Motor neuron (in vitro differentiated cells): Measurements from ENCODE around the gene DCDC2B. TPM values are rescaled to one million over a fixed set of nuclear protein-coding genes. Genes with fewer than 3 reads are reported as not detected.

ENCODE experiments used
- ATAC-seq, 8 experiments: fragments of 200-7000 bp; cut with Tn5 transposase; replicated peaks in 6 of 8; 2 replicates each; pipeline ENCODE4 v1.8.0; 2021; ENCODE audit warnings: mild to moderate bottlenecking in 8 of 8, moderate library complexity in 8 of 8
- H3K27ac ChIP-seq, 2 donors: fragments of 250-450 bp; sonication (Bioruptor Pico); 2 replicates each; pipeline ENCODE4 v1.9.0; 2021; ENCODE audit warnings: antibody characterized with exemption in 2 of 2, mild to moderate bottlenecking in 2 of 2, moderate library complexity in 1 of 2
- H3K4me1 ChIP-seq, 2 donors: fragments of 250-450 bp; sonication (Bioruptor Pico); replicated peaks in 1 of 2; 2 replicates each; pipeline ENCODE4 v1.6.1; 2021; ENCODE audit warnings: antibody characterized with exemption in 2 of 2, mild to moderate bottlenecking in 2 of 2, moderate library complexity in 1 of 2
- H3K4me3 ChIP-seq, 5 donors: fragments of 250-450 bp; sonication (Bioruptor Pico); 2 replicates each; pipeline ENCODE4 v1.9.0; 2021; ENCODE audit warnings: antibody characterized with exemption in 5 of 5, mild to moderate bottlenecking in 5 of 5, moderate library complexity in 4 of 5
- WGBS, 10 experiments: fragments of 450-650 bp; shearing (Covaris generic); methylation state at CpG; one replicate each; pipeline ENCODE4 v1.0.0; 2022; 5-methylcytosine and 5-hydroxymethylcytosine counted together
- in situ Hi-C, 9 experiments: fragments of 400-800 bp; cut with MboI; loops; one replicate each; pipeline ENCODE4 v1.15.0; 2021; ENCODE audit warnings: low sequenced_read_pairs in 9 of 9, low pct_unique_long_range_greater_than_20kb in 2 of 9; ENCODE audit not compliant: unreplicated experiment in 9 of 9
- total RNA-seq, 8 experiments: library from RNA; unstranded; fragments of 300-600 nt; gene quantifications; 2 replicates each; pipeline versions ENCODE4 v1.2.3 to v1.2.4, GENCODE V29; 2022

The DCDC2B gene
- total RNA-seq, 8 experiments from 2014 or later = 0.25 to 3.7 (median 0.98) TPM

GRCh38 chr1:32240140-32240951 lies 31.5 kb downstream of the DCDC2B start:
- peaks cover 10 to 22% of the 10 kb centered on the region in 2 donors for H3K4me1 ChIP-seq
- 0 to 18% (median 6%) methylated on average over 4 to 14 of the region's 62 CpGs; no CpG with 5 or more reads in 5 of the 10 experiments for WGBS, 10 experiments
- in situ Hi-C loops = no loop called here
- H3K4me3 ChIP-seq = peak overlapping the region; percentile 15 to 41 (median 35)
- peak; percentile 42 to 78 (median 56) for ATAC-seq
- peak overlapping the region in 1 of 2 donors; percentile 28 for H3K27ac ChIP-seq

GRCh38 chr1:32241001-32241763 lies 32.3 kb downstream of the DCDC2B start:
- Histone ChIP-seq H3K4me1 (peaks cover 10 to 22% of the 10 kb centered on the region in 2 donors), H3K4me3 (peak overlapping the region; percentile 15 to 41 (median 35)), H3K27ac (peak overlapping the region in 1 of 2 donors; percentile 28)
- in situ Hi-C loops = no loop called here
- 0 to 13% (median 1%) methylated on average over 3 to 19 of the region's 55 CpGs; no CpG with 5 or more reads in 4 of the 10 experiments for WGBS, 10 experiments
- ATAC-seq = peak; percentile 42 to 84 (median 76)

GRCh38 chr1:32242341-32242851 lies 33.5 kb downstream of the DCDC2B start:
- WGBS, 10 experiments = 20 to 100% (median 47%) methylated on average over 1 to 7 of the region's 7 CpGs; no CpG with 5 or more reads in 1 of the 10 experiments
- H3K4me1 ChIP-seq = peaks cover 10 to 22% of the 10 kb centered on the region in 2 donors
- ATAC-seq = no peak
- in situ Hi-C loops = no loop called here
- H3K27ac ChIP-seq = no peak overlapping the region
- H3K4me3 ChIP-seq = no peak overlapping the region

- Histone ChIP-seq H3K4me3 (no peak within 1 kb of the TSS), H3K27ac (no peak within 1 kb of the TSS), H3K4me1 (peaks cover 23 to 31% of the 10 kb centered on the region in 2 donors)
- 0 to 90% (median 61%) methylated on average over 1 to 3 of the region's 3 CpGs; no CpG with 5 or more reads in 6 of the 10 experiments for WGBS, 10 experiments
- in situ Hi-C loops = no loop called here
- peak in 3 of 8 experiments; percentile 78 to 83 (median 81) for ATAC-seq
Observed at GRCh38 chr1:32246888-32247273, 38.0 kb downstream of the DCDC2B start, which contains the start of gene FAM167B. TSS of gene FAM167B (plus strand) at chr1:32247222. CDS start at chr1:32247422, 200 bp downstream.

- ATAC-seq = peak in 2 of 8 experiments; percentile 2
- no peak overlapping the region for H3K4me3 ChIP-seq
- no peak overlapping the region for H3K27ac ChIP-seq
- in situ Hi-C loops = no loop called here
- H3K4me1 ChIP-seq = peaks cover 23 to 31% of the 10 kb centered on the region in 2 donors
- WGBS, 10 experiments = 60 to 100% (median 94%) methylated on average over 1 to 6 of the region's 12 CpGs; no CpG with 5 or more reads in 6 of the 10 experiments
Observed at GRCh38 chr1:32247452-32247851, 38.6 kb downstream of the DCDC2B start.

GRCh38 chr1:32247983-32248889 lies 39.3 kb downstream of the DCDC2B start:
- Histone ChIP-seq H3K4me3 (no peak overlapping the region), H3K4me1 (peaks cover 23 to 27% of the 10 kb centered on the region in 2 donors), H3K27ac (peak overlapping the region in 1 of 2 donors; percentile 34)
- peak; percentile 27 to 58 (median 44) for ATAC-seq
- WGBS, 10 experiments = 0 to 58% (median 40%) methylated on average over 1 to 8 of the region's 31 CpGs; no CpG with 5 or more reads in 1 of the 10 experiments
- in situ Hi-C loops = no loop called here

GRCh38 chr1:32249831-32250525 lies 41.1 kb downstream of the DCDC2B start:
- in situ Hi-C loops = no loop called here
- WGBS, 10 experiments = 33 to 92% (median 50%) methylated on average over 1 to 8 of the region's 9 CpGs; no CpG with 5 or more reads in 2 of the 10 experiments
- Histone ChIP-seq H3K4me3 (no peak overlapping the region), H3K4me1 (peaks cover 23 to 27% of the 10 kb centered on the region in 2 donors), H3K27ac (peak overlapping the region; percentile 42 to 68)
- peak in 5 of 8 experiments; percentile 62 to 82 (median 78) for ATAC-seq

GRCh38 chr1:32250893-32251716 lies 42.2 kb downstream of the DCDC2B start, which contains the start of gene LCK:
TSS of gene LCK (plus strand) at chr1:32251265. CDS start at chr1:32274330, 23,065 bp downstream.
- Histone ChIP-seq H3K4me1 (peaks cover 23 to 27% of the 10 kb centered on the region in 2 donors), H3K27ac (peak within 1 kb of the TSS; percentile 42 to 68), H3K4me3 (no peak within 1 kb of the TSS)
- WGBS, 10 experiments = 0 to 100% (median 88%) methylated on average over 1 to 19 of the region's 25 CpGs; no CpG with 5 or more reads in 3 of the 10 experiments
- peak in 2 of 8 experiments; percentile 3 to 4 for ATAC-seq
- in situ Hi-C loops = no loop called here

GRCh38 chr1:32255072-32256071 lies 46.5 kb downstream of the DCDC2B start:
- Histone ChIP-seq H3K4me1 (peaks cover 8 to 13% of the 10 kb centered on the region in 2 donors), H3K27ac (no peak overlapping the region), H3K4me3 (no peak overlapping the region)
- 22 to 100% (median 90%) methylated on average over 1 to 10 of the region's 10 CpGs for WGBS, 10 experiments
- in situ Hi-C loops = no loop called here
- ATAC-seq = no peak
